Fibroblast of skin of right quadriceps (primary cell): Measurements from ENCODE around the gene CIB4.

ENCODE experiments used
- DNase-seq: peaks from one replicate; pipeline ENCODE4 v3.0.0-alpha.2; 2013

CIB4 gene

DNA sequence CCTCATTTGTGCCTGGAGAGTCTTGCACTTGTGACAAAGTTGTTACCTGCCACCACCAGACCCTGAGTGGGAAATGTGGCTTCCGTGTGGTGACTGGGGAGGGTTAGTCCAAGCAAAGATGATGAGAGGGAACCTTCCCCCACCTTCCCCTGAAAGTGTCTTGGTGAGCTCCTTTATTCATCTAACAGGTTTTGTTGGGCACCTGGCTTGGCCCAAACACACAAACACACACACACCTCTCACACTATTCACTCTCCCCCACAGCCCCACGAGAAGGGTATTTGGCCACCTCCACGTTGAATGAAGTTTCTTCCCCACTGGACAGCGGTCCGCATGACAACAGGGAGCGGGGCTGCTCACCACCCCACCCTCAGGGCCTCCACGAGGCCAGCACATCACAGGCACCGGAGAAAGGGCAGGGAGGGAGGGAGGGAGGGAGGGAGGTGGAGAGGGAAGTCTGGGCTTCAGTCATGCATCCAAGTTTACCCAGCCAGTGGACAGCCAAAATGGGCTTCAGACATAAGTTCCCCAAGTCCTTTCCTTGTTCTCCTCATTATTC, 1.4 kb downstream of the CIB4 start:
- DNase-seq: no peak

- no peak for DNase-seq
Measured at GRCh38 chr2:26637811-26638310, 3.3 kb downstream of the CIB4 start.

GRCh38 chr2:26636935-26637334, 4.2 kb downstream of the CIB4 start:
- no peak for DNase-seq

DNA sequence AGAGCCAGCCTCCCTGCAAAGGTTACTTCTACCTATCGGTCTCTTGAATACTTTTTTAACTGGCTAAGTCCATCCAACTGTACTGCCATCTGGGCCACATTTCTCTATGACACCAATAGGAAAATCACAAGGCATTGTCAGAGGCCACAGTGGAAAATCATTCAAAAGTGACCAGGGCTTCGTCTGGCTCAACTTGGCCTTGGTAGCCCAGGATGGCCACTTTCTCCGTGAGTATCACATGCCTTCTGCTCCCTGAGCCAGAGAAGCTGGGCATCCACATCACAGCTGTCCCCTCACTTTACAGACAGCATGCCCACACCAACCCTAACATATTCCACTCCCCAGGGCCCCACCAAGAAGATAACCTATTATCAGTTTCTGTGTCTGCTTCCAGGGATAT, 5.8 kb downstream of the CIB4 start:
- DNase-seq: no peak

DNA sequence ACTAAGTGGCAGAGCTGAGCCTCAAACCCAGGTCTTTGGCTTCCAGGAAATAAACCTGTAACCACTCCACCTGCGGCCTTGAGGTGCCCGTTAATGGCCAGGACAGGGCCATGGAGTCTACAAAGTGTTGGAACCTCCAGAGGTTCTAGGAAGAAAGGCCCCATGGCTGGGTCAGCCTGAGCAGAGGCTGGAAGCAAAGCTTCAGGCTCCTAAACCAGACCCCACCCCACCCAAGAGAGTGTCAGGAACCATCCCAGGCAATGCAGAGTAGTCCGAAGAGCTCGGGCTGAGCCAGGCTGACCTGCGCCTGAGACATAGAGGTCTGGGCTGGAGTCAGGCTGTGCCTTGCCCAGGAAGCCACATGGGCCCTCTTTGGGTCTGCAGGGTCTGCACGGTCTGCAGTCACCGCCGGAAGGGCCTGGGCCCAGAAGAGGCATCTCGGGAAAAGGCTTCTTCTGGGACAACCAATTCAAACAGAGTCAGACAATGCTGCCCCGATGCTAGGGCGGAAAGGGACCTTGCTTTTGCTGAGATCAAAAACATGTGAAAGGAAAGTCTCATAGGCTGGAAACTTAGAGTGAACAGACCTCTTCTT, 6.4 kb downstream of the CIB4 start:
- no peak for DNase-seq

DNA sequence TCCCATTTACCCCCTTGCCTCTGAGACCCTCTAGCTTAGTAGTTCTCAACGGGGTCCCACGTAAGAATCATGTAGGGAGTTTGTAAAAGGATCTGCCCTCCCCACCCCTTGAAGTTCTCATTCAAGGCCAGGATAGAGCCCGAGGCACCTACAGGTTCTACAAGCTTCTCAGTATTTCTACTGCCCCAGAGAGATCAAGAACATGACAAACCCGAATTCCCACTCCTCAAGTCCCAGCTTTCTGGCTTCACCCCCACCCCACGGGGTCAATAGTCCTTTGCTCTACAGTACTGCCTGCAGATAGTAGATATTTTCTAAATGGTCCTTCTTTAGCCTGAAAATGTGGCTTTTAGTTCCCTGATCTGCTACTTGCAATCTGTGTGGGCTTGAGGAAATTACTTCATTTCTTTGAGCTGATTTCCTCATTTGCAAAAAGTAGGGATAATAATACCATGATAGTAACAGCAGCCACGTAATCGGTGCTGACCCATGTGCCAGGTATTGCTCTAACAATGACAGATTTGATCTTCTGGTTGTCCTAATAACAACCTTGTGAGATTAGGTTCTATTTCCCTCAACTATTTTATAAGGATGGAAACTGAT, 7.1 kb downstream of the CIB4 start:
- no peak for DNase-seq

GRCh38 chr2:26633351-26633945, 7.7 kb downstream of the CIB4 start:
- no peak for DNase-seq

DNA sequence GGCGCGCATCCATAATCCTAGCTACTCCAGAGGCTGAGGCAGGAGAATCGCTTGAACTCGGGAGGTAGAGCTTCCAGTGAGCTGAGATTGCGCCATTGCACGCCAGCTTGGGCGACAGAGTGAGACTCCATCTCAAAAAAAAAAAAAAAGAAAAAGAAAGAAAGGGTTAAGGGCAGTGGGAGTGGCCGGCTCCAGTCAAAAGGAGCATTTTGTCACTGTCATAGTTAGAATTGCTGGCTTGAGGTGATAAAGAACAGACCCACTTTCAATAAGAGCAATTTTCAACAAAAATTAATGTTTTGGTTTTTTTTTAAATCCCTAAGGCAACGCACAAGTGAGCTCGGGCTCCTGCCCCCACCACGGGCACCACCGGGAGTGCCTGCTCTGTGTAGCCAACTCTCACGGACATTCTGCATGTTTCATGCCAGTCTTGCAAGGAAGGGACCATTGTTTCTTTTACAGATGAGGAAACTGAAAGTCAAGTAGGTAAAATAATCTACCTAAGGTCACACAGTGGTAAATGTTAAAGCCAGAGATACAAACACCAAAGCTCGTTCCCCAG, 8.5 kb downstream of the CIB4 start:
- DNase-seq: no peak

- DNase-seq: no peak
Measured at GRCh38 chr2:26631401-26632170, 9.6 kb downstream of the CIB4 start.

- DNase-seq: peak; percentile 22
Measured at GRCh38 chr2:26630669-26631360, 10.4 kb downstream of the CIB4 start.

- no peak for DNase-seq
Measured at GRCh38 chr2:26630235-26630634, 10.9 kb downstream of the CIB4 start.

GRCh38 chr2:26629751-26630150, 11.4 kb downstream of the CIB4 start:
- DNase-seq: no peak

- no peak for DNase-seq
Measured at GRCh38 chr2:26629346-26629630, 11.9 kb downstream of the CIB4 start.

DNA sequence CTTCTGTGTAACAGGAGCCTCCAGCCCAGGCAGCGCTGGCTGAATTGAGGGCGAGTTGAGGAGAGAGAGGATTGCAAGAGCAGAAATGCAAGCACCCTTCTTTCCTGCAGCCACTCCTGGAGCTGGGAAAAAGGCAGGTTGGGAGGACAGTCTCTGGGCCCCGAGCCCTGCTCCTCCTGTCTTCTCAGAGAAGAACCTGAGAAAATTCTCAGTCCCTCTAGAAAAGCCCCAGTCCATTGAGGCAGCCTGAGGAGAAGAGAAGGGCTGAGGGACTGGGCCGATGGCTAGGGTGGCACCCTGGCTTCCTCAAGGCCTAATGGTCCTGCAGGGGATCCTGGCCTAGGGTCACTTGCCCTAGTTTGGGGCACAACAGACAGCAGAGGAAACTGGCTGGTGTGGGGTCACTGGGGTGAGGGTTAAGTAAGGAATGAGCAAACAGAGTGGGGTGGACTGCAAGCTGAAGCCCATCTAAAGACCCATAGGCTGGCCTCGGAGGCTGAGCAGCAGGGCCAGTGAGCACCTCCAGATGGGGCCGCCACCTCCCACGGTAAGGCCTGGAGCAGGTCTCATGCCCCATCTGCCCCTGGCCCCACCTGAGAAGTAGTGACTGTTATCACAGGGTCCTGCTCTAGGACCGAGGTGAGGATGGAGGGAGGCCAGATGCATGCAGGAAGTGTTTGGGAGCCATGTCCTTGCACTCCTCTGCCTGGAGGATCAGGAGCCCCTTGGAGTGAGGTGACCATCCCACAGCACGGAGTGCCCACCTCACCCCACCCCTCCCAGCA, 12.4 kb downstream of the CIB4 start:
- no peak for DNase-seq

GRCh38 chr2:26627350-26628105, 13.6 kb downstream of the CIB4 start:
- DNase-seq: no peak

- DNase-seq: no peak
Measured at GRCh38 chr2:26626606-26627005, 14.6 kb downstream of the CIB4 start.

- no peak for DNase-seq
Measured at GRCh38 chr2:26623541-26624495, 17.3 kb downstream of the CIB4 start.

GRCh38 chr2:26621469-26622199, 19.5 kb downstream of the CIB4 start:
- no peak for DNase-seq

- DNase-seq: no peak
Measured at GRCh38 chr2:26620031-26620605, 21.0 kb downstream of the CIB4 start.
